Stomach smooth muscle (tissue), 2 donors: ENCODE measurements around the gene ANKRD31.
"Not testable (repeated sequence)": the region's sequence is repeated elsewhere in the genome, so short reads cannot be mapped to it uniquely, and the experiment has no call there.

Source experiments
- H3K27ac ChIP-seq: one replicate; pipeline ENCODE4 v1.7.0; 2013; ENCODE audit warnings: mild to moderate bottlenecking, low read length, inconsistent platforms
- H3K27me3 ChIP-seq, 2 donors: one replicate each; pipeline ENCODE4 v1.7.0; 2013; ENCODE audit warnings: low read length in 2 of 2; ENCODE audit not compliant: insufficient read depth in 2 of 2, control insufficient read depth in 1 of 2
- H3K36me3 ChIP-seq, 2 donors: one replicate each; pipeline ENCODE4 v1.7.0; 2013; ENCODE audit warnings: low read length in 2 of 2; ENCODE audit not compliant: control insufficient read depth in 2 of 2, insufficient read depth in 2 of 2
- H3K4me1 ChIP-seq: one replicate; pipeline ENCODE4 v1.7.0; 2013; ENCODE audit warnings: low read length; ENCODE audit not compliant: control insufficient read depth, insufficient read depth
- H3K4me3 ChIP-seq, 2 donors: one replicate each; pipeline ENCODE4 v1.7.0; 2013; ENCODE audit warnings: low read length in 2 of 2
- H3K9ac ChIP-seq, 2 donors: one replicate each; pipeline ENCODE4 v1.7.0; 2013; ENCODE audit warnings: low read length in 2 of 2, mild to moderate bottlenecking in 1 of 2
- H3K9me3 ChIP-seq, 2 donors: one replicate each; pipeline ENCODE4 v1.7.0; 2013; ENCODE audit warnings: low read length in 2 of 2; ENCODE audit not compliant: control insufficient read depth in 2 of 2
- donor health status: healthy.
- donor health status: Pancreatic carcinoma.

ANKRD31 gene

DNA sequence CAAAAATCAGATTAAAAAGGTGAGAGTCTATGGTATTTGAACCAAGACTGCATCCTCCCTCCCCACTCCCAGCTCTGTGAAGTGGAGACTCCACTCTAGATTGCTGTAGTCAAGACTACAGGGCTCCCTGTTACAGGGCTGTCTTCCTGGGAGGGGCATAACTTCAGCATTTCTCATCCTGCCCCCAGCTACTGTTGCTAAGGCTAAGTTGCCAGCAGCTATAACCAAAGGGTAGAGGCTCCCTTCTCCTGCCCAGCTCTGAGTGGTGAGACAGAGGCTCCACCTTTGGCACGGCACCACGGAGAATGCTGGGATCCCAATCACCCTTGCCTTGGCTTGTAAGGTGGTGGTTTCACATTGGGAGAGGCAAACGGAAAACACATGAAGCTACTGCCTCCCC lies 145.1 kb downstream of the ANKRD31 start:
- H3K9ac ChIP-seq = no peak overlapping the region
- H3K27me3 ChIP-seq = no peaks in the 10 kb centered on the region
- no peak overlapping the region for H3K4me3 ChIP-seq
- no peaks in the 10 kb centered on the region for H3K36me3 ChIP-seq
- no peak overlapping the region for H3K27ac ChIP-seq
- no peaks in the 10 kb centered on the region for H3K9me3 ChIP-seq
- H3K4me1 ChIP-seq = no peaks in the 10 kb centered on the region

DNA sequence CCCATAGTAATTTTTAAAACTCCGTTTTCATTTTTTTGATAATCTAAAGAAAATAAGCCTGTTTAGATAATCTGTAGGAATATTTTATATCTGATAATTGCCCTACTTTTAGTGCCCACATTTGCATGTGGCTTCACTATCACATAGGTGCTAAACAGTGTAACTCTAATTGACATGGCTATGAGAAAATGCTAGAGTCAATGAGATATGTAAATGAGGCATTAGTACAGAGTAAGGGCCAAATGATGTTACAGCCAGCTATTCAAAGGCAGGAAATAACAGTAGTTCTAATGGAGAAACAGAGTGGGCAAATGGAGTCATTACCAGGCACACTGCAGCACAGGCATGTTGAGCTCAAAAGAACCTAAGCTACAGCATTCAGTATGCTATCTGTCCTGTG lies 147.0 kb downstream of the ANKRD31 start:
- Histone ChIP-seq H3K9me3 (no peaks in the 10 kb centered on the region), H3K36me3 (no peaks in the 10 kb centered on the region), H3K4me3 (no peak overlapping the region), H3K9ac (no peak overlapping the region), H3K27me3 (no peaks in the 10 kb centered on the region), H3K4me1 (no peaks in the 10 kb centered on the region), H3K27ac (no peak overlapping the region)

DNA sequence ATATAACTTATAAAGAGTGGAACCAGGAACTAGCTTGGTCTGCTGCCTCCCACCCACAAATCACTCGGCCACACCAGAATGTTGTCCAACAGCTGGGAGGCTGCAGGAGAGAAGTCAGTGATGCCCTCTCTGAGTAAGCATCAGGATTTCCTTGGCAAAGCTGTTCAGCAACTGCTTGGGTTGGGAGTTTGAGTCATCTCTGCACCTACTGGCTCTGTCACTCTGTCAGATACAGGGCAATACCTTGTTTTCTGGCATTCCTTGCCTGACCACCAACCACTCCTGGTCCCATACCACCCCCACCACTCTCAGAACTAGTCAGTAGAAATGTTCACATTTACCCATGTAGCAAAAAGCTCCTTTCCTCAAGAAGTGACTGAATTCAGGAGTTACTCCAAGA lies 147.5 kb downstream of the ANKRD31 start:
- Histone ChIP-seq H3K27ac (no peak overlapping the region), H3K36me3 (no peaks in the 10 kb centered on the region), H3K9ac (no peak overlapping the region), H3K27me3 (no peaks in the 10 kb centered on the region), H3K4me1 (no peaks in the 10 kb centered on the region), H3K4me3 (no peak overlapping the region), H3K9me3 (no peaks in the 10 kb centered on the region)

DNA sequence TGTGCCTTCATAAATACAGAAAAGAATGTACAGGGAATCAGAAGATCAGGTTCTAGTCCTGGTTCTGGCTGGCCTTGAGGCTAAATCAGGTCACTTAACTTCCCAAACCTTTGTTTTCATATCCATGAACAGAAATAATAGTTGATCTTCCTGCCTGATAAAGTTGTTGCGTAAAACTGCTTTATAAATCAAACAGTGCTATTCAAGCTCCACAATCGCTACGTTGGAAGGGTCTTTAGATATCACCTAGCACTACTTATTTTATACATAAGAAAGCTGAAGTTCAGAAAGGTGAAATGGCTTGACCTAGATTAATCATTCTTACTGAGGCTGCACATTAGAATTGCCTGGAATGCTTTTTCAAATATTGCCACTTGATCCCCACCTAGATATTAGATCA lies 148.0 kb downstream of the ANKRD31 start:
- H3K9ac ChIP-seq = no peak overlapping the region
- no peak overlapping the region for H3K4me3 ChIP-seq
- no peak overlapping the region for H3K27ac ChIP-seq
- H3K27me3 ChIP-seq = no peaks in the 10 kb centered on the region
- no peaks in the 10 kb centered on the region for H3K9me3 ChIP-seq
- no peaks in the 10 kb centered on the region for H3K36me3 ChIP-seq
- no peaks in the 10 kb centered on the region for H3K4me1 ChIP-seq

DNA sequence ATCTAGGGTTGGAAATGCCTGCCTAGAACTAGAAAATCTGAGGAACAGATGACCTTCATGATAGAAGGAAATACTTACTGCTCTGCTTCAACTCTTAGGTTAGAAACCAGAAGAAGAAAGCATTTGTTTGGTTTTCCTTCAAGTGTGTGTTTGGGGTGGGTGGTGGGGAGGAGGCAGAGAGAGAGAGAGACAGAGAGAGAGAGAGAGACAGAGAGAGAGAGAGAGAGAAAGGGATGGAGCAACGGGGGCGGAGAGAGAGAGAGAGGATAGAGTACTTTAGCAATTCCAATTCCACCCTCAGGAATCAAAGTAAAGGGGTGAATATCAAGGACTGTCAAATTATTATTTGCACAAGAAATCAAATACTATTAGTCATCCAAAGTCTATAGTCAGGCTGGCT lies 155.2 kb downstream of the ANKRD31 start:
- Histone ChIP-seq H3K36me3 (no peaks in the 10 kb centered on the region), H3K4me3 (no peak overlapping the region), H3K9me3 (no peaks in the 10 kb centered on the region), H3K27me3 (no peaks in the 10 kb centered on the region), H3K9ac (no peak overlapping the region), H3K27ac (no peak overlapping the region), H3K4me1 (no peaks in the 10 kb centered on the region)

DNA sequence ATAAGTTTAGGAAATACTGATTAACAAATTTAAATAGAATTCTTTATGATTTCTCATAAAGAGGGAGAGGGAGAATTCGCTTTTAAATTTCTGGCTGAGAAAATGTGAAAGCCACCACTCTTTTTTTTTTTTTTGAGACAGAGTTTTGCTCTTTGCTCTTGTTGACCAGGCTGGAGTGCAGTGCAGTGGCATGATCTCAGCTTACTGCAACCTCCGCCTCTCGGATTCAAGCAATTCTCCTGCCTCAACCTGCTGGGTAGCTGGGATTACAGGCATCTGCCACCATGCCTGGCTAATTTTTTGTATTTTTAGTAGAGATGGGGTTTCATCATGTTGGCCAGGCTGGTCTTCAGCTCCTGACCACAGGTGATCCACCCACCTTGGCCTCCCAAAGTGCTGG lies 157.3 kb downstream of the ANKRD31 start:
- not testable (repeated sequence) for H3K27me3 ChIP-seq, H3K36me3 ChIP-seq, H3K27ac ChIP-seq, H3K9ac ChIP-seq, H3K4me3 ChIP-seq, H3K4me1 ChIP-seq, H3K9me3 ChIP-seq

DNA sequence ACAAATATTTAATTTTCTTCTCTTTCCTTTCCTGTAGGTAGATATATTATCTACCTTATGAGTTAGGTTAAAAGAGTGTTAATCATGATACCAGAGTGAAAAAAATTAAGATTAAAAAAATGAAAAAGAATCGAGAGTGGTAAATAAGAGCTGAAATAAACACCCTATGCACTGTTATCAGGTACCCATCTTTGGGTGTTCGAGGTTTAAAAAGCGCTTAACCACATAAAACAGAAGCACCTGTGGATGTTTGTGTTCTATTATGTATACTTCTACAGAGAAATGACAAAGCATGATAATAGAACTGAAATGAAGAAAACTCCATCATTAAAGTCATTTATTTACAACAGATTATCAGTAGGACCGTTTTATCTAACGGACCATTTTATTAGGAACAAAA lies 158.7 kb downstream of the ANKRD31 start:
- Histone ChIP-seq H3K27ac (no peak overlapping the region), H3K4me1 (no peaks in the 10 kb centered on the region), H3K9ac (no peak overlapping the region), H3K9me3 (no peaks in the 10 kb centered on the region), H3K4me3 (no peak overlapping the region), H3K36me3 (no peaks in the 10 kb centered on the region), H3K27me3 (no peaks in the 10 kb centered on the region)

DNA sequence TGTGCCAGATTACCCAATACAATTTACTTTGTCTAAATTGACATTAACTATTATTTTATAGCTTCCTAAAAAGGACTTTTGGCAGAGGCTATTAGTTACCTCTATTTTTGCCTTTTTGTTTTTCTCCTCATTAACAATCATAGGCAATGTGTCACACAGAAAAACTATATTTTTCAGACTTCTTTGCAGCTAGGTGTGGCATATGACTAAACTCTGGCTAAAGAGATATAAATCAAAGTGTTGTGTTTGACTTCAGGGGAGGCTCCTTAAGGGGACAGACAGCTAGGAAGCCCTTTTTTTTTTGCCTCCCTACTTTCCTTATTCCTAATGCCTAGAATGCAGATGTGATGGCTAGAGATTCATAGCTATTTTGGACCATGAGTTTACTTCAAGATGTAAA lies 164.6 kb downstream of the ANKRD31 start:
- Histone ChIP-seq H3K9ac (no peak overlapping the region), H3K27me3 (no peaks in the 10 kb centered on the region), H3K27ac (no peak overlapping the region), H3K36me3 (no peaks in the 10 kb centered on the region), H3K9me3 (no peaks in the 10 kb centered on the region), H3K4me3 (no peak overlapping the region), H3K4me1 (no peaks in the 10 kb centered on the region)

DNA sequence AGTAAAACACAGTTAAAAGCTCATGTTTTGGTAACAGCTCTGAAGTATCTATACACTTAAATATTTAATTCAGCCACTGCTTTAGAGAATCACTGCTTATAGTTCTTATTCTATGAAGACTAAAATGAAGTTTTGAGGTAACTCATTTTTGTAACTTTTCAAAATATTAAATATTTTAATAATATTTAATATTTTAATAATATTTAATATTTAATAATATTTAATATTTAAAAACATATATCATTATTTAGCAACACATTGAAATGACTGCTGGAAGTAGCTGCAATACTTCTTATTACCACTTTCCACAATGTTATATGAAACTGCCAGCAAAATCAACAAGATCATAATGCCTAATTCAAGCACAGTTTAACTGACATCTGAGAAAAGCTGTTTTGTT lies 165.6 kb downstream of the ANKRD31 start:
- no peaks in the 10 kb centered on the region for H3K9me3 ChIP-seq
- H3K36me3 ChIP-seq = no peaks in the 10 kb centered on the region
- no peak overlapping the region for H3K4me3 ChIP-seq
- no peak overlapping the region for H3K27ac ChIP-seq
- H3K4me1 ChIP-seq = no peaks in the 10 kb centered on the region
- H3K27me3 ChIP-seq = no peaks in the 10 kb centered on the region
- H3K9ac ChIP-seq = no peak overlapping the region

DNA sequence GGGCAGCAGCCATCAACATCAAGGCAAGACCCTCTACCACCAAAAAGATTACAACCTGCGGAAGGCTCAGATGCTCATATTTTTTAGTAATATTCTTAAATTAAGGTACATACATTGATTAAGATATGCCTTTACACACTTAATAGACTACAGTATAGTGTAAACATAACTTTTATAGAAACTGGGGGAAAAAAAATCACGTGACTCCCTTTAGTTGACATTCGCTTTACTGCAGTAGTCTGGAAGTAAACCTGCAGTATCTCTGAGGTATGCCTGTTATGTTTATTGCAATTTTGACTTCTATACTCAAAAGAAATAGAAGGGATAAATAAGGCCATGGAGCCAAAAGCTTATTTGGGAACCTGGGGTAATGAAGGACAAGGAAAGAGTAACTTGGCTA lies 169.2 kb downstream of the ANKRD31 start:
- Histone ChIP-seq H3K4me1 (no peaks in the 10 kb centered on the region), H3K9me3 (no peaks in the 10 kb centered on the region), H3K27me3 (no peaks in the 10 kb centered on the region), H3K9ac (no peak overlapping the region), H3K27ac (no peak overlapping the region), H3K36me3 (no peaks in the 10 kb centered on the region), H3K4me3 (no peak overlapping the region)

DNA sequence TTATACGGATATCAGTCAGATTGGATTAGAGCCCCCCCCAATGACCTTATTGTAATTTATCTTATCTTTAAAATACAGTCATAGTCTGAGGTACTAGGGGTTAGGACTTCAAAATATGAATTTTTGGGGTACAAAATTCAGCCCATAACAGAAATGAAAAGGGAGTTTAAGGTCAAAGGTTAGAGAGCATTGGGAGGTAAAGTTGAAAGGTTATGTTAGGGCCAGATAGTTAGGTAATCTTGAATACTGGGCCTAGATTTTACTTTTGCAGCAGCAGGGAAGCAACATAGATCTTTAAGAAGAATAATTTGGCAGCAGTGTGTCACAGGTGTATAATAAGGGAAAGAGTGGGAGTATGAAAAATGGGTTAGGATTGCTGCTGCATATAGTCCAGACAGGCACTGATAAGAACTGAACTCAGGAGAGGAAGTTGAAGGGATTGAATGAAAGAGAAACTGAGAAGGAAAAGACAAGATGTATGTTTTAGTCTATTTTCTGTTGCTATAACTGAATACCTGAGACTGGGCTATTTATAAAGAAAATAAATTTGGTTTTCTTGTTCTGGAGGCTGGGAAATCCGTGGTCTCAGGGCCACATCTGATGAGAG lies 173.7 kb downstream of the ANKRD31 start:
- no peaks in the 10 kb centered on the region for H3K36me3 ChIP-seq
- no peak overlapping the region for H3K27ac ChIP-seq
- no peak overlapping the region for H3K9ac ChIP-seq
- no peak overlapping the region for H3K4me3 ChIP-seq
- H3K27me3 ChIP-seq = no peaks in the 10 kb centered on the region
- H3K4me1 ChIP-seq = no peaks in the 10 kb centered on the region
- H3K9me3 ChIP-seq = no peaks in the 10 kb centered on the region
